Urothelium cell line (cell line): ENCODE measurements around the gene ASCL3.
"Not testable (repeated sequence)": the region's sequence is repeated elsewhere in the genome, so short reads cannot be mapped to it uniquely, and the experiment has no call there.

Experiments used
- DNase-seq: peaks from one replicate; pipeline ENCODE4 v3.0.0; 2011; ENCODE audit warnings: low spot score, mixed read lengths
- FAIRE-seq: peaks from 2 replicates; lab custom pipeline; 2011; peaks lifted over from hg19 to GRCh38; lab: Jason Lieb, UNC

ASCL3 gene

GRCh38 chr11:8911029-8911823 lies 31.6 kb downstream of the ASCL3 start, which contains the start of gene AKIP1:
Gene AKIP1, plus strand, starts transcription at chr11:8911189. Its CDS starts 261 bp downstream, at chr11:8911450.
- FAIRE-seq (no peak), DNase-seq (peak; percentile 94)

GRCh38 chr11:8910649-8911026 lies 32.2 kb downstream of the ASCL3 start:
- FAIRE-seq = no peak

GRCh38 chr11:8908099-8908498 lies 34.7 kb downstream of the ASCL3 start:
- DNase-seq (no peak), FAIRE-seq (no peak)

More at GRCh38 chr11:8910649-8911026, 32.2 kb downstream of the ASCL3 start:
- no peak for DNase-seq

- DNase-seq (no peak), FAIRE-seq (no peak)
These were observed 35.7 kb downstream of the ASCL3 start for GRCh38 chr11:8907116-8907515.

GRCh38 chr11:8905528-8906165 lies 37.2 kb downstream of the ASCL3 start:
- FAIRE-seq = no peak
- no peak for DNase-seq

GRCh38 chr11:8899119-8899753 lies 43.6 kb downstream of the ASCL3 start:
- no peak for FAIRE-seq
- no peak for DNase-seq

- not testable (repeated sequence) for FAIRE-seq, DNase-seq
These were observed 51.6 kb downstream of the ASCL3 start for GRCh38 chr11:8891185-8891584.
